Astrocyte (in vitro differentiated cells and primary cell): Measurements from ENCODE around the gene SRC.

Experiments
- EZH2 ChIP-seq: IDR thresholded peaks from 2 replicates; pipeline ENCODE4 v1.6.1; 2012; ENCODE audit warnings: mild to moderate bottlenecking, low read length, inconsistent platforms; ENCODE audit not compliant: insufficient read depth
- TF ChIP-seq, protein P1 (sequence below): IDR thresholded peaks from 2 replicates; pipeline ENCODE4 v1.5.1; 2011; ENCODE audit warnings: low read depth, mild to moderate bottlenecking, inconsistent platforms, low read length, moderate library complexity; ENCODE audit not compliant: insufficient read depth

DNA sequence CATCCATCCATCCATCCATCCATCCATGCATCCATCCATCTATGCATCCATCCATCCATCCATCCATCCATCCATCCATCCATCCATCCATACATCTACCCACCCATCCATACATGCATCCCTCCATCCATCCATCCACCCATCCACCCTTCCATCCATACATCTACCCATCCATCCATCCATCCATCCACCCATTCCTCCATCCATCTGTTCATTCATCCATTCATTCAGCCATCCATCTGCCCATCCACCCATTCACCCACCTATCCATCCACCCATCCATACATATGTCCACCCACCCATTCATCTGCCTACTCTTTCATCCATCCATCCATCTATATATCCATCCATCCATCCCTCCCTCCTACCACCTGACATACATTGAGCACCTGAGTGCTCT lies 104.4 kb downstream of the SRC start:
- TF ChIP-seq, protein P1, sequence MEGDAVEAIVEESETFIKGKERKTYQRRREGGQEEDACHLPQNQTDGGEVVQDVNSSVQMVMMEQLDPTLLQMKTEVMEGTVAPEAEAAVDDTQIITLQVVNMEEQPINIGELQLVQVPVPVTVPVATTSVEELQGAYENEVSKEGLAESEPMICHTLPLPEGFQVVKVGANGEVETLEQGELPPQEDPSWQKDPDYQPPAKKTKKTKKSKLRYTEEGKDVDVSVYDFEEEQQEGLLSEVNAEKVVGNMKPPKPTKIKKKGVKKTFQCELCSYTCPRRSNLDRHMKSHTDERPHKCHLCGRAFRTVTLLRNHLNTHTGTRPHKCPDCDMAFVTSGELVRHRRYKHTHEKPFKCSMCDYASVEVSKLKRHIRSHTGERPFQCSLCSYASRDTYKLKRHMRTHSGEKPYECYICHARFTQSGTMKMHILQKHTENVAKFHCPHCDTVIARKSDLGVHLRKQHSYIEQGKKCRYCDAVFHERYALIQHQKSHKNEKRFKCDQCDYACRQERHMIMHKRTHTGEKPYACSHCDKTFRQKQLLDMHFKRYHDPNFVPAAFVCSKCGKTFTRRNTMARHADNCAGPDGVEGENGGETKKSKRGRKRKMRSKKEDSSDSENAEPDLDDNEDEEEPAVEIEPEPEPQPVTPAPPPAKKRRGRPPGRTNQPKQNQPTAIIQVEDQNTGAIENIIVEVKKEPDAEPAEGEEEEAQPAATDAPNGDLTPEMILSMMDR = no peak
- TF ChIP-seq EZH2 = no peak
